Measurements from ENCODE around the gene NCKAP5.

The NCKAP5 gene

DNA sequence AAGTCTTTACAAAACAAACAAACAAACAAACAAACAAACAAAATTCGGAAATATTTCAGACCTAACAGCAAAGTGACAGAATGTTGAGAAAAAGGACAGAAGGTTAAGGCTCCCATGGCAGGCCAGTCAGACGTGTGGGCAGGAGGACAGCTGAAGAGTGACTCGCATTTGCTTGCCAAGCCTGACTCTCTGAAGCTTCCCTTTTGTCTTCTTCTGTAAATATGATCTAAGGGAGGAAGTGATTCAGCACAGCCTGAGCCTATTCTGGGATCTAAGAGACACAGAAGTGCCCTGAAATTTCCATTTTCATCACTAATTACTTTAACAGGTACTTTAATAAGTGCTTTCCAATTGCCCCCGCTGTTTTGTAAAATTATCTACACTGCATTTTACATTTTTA is 764.2 kb downstream of the NCKAP5 start:
- DNase-seq (ENCODE audit: low read depth), result peak; percentile 79

GRCh38 chr2:132798341-132798740 is 769.9 kb downstream of the NCKAP5 start:
- no peak for DNase-seq (ENCODE audit: low read depth)

DNA sequence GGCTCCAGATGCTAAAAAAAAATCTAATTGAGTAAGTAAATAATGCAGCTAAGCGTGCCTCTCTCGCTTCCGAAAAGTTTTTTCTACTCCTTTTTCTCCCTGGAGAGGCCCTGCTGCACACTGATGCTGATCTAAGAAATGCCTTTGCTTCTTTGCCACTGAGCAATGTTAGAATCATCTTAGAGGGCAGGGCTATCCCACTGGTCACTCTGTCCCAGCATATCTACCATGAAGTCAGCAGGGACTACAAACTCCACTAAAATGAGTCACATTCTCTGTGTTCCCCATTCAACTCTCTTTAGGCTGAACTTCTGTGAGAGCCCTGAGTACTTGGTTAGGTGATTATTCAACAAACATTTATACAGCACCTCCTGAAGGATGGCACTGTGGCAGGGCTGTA is 770.7 kb downstream of the NCKAP5 start:
- DNase-seq (ENCODE audit: low read depth), result peak; percentile 90

- DNase-seq (ENCODE audit: low read depth), result no peak
These were observed 771.2 kb downstream of the NCKAP5 start for GRCh38 chr2:132797071-132797470.

- DNase-seq (ENCODE audit: low read depth), result peak; percentile 36
These were observed 773.0 kb downstream of the NCKAP5 start for GRCh38 chr2:132795220-132795619.

- DNase-seq (ENCODE audit: low read depth), result no peak
These were observed 774.7 kb downstream of the NCKAP5 start for GRCh38 chr2:132793532-132793931.

GRCh38 chr2:132790207-132790785 is 778.0 kb downstream of the NCKAP5 start:
- DNase-seq (ENCODE audit: low read depth), result peak; percentile 27

DNA sequence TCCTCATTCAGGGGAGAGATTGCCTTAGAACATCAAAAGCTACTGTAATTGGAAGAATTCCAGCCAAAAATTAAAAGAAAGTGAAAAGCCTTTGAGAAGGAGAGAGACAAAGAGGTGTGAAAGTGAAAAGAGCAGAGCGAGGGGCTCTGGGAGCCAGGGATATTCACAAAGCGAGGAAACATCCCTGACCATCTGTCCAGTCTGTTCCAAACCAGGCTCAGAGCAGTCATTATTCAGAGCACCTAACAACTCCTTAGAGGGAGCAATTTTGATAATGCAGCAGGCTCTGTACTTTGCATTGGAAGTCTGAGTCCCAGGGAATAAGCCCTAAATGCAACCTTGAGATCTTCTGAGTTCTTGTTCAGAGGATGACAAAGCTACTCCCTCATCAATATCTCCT is 779.2 kb downstream of the NCKAP5 start:
- DNase-seq (ENCODE audit: low read depth), result no peak

DNA sequence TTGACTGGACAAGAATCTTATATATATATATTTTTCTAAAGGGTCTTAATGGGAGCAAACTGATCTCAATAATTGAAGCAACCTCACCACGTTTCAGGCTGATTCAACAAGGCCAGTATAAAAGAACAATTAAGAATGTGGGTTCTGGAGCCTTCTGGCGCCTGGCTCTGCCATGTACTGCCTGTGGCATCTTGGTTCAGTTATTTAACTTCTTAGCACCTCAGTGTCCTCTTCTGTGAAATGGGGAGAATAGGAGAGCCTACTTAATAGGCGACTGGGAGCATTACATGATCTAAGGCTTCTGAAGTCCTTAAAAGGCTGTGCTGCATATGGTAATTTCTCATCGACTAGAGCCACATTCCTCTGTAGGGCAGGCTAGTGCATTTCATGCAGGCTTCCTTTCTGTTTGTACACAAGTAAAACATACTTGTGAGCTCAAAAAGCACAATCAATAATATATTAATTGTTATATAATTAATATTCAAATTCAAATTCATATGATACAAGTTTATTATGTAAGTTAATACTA is 779.9 kb downstream of the NCKAP5 start:
- DNase-seq (ENCODE audit: low read depth), result no peak

DNA sequence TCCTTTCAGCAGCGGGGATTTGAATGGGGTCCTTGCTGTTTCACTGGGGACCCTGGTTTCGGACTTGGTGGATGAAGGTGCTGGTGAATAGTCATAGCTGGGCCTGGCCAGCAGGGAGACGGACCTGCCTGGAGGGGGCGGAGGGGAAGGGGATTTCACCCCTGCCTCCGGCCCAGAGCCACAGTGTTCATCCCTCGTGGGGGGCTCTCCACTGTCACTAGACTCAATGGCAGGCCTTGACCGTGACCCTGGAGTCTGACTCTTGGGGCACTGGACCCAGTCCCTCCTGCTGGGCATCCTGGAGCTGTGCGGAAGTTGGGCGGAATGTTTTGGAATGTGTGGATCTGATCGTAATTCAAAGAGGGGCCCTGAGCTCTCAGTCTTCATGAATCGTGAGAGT is 784.4 kb downstream of the NCKAP5 start:
- no peak for DNase-seq (ENCODE audit: low read depth)

- DNase-seq (ENCODE audit: low read depth), result no peak
These were observed 786.0 kb downstream of the NCKAP5 start for GRCh38 chr2:132782176-132782783.

- DNase-seq (ENCODE audit: low read depth), result no peak
These were observed 787.6 kb downstream of the NCKAP5 start for GRCh38 chr2:132780651-132781050.

DNA sequence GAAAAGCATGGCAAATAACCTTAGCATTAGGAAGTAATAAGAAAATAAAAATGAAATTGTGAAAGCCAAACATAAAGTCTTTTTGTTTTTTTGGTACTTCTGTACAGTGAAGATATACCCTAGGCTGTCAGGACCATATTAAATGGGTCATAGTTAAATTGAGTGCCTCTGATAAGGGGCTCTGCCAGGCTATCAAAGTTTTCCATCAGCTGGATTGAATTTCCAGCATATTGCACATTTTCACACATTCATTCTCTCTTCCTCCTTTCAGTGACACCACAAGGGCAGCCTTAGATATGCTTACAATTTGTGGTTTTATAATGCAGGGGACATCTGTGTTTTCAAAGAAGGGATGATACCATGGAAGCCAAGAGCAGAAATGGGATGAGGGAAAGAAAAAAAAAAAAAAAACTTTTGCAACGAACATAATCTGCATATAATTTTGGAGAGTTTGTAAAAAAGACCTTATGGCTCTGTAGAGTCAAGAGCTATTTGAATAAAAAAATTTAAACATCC is 789.0 kb downstream of the NCKAP5 start:
- no peak for DNase-seq (ENCODE audit: low read depth)

GRCh38 chr2:132776287-132776686 is 792.0 kb downstream of the NCKAP5 start:
- no peak for DNase-seq (ENCODE audit: low read depth)

DNA sequence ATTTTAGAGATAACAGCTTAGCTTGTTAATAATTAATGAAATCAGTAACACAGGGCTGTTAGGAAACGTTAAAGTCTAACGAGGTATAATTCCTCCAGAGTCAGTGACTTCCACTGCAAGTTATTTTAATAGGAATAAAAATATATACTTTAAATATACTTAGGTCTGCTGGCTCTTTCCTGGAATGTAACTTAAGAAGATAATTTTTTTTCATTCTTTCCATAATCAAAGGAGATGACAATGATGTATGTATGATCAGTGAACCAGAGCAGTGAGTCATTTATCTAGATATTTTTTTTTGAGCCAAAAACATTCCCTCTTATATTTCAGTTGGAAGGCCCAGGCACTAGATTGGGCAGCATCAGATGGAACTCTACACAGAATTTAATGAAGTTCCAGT is 794.1 kb downstream of the NCKAP5 start:
- DNase-seq (ENCODE audit: low read depth), result no peak

DNA sequence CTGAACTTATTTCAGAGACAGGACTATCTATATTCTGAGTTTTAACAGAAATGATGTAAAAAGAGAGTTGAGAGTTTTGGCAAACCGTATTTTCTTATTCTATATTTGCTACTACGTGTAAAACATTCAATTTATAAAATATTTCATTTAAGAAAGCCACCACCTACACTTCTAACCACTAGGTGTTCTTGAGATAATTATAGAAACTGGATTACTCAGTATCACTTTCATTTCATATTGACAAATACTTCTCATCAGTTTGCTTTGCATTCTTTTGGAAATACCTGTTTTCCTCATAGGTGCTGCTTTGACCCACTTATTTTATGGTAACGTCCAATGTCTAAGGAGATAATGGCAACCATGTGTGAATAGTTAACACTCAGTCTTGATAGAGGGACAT is 794.9 kb downstream of the NCKAP5 start:
- DNase-seq (ENCODE audit: low read depth), result no peak

DNA sequence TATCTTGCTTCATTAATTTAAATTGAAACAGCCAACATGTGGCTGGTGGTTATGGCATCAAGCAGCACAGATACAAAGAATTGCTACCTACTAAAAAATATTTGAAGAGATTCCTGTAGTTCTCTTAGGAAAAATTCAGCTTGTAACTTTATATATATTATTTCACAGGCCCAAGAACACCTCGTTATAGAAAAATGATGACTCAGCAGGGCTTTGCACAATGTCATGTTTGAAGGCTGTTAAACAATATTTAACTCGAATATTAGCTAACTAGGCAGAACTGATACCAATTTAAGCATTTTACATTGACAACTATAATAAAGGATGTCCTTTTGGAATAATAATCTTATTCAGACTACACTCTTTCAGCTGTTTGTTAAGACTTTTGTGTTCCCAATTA is 795.9 kb downstream of the NCKAP5 start:
- no peak for DNase-seq (ENCODE audit: low read depth)

GRCh38 chr2:132766573-132766972 is 801.7 kb downstream of the NCKAP5 start:
- DNase-seq (ENCODE audit: low read depth), result peak; percentile 33

DNA sequence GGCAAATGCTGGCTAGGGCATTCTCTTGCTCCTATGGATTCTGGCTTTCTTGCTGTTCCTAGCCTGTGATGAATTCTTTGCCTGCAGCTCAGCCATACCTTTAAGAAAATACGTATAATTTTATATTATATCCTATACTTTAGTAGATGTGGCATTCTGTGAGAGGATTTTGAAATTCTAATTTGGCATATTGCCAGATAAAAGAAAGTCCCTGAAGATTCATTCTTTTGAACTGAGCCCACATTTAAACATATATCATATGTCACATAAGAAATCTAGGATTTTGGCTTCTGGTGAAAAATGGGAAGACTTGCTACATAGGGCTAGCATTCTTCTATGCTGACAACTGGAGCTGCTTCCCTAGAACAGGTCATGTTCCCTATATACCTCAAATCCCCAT is 806.8 kb downstream of the NCKAP5 start:
- no peak for DNase-seq (ENCODE audit: low read depth)

- DNase-seq (ENCODE audit: low read depth), result no peak
These were observed 807.3 kb downstream of the NCKAP5 start for GRCh38 chr2:132760971-132761370.

DNA sequence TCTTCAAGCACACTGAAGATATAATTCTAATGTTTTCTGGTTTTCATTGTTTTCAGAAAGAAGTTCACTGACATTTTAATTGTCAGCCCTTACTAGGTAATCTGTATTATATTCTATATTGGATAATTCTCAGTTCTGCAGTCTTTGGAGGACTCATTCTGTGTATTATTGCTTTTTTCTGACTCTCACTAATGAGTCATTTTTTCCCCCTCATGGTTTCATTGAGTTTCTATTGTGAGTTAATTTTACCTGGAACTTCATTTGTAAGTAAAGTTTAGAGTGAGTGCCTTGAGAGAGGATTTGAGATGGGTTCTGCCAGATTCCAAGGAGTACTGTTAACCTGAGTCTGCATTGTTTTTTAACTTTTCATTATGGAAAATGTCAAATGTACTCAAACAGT is 807.9 kb downstream of the NCKAP5 start:
- DNase-seq (ENCODE audit: low read depth), result no peak

DNA sequence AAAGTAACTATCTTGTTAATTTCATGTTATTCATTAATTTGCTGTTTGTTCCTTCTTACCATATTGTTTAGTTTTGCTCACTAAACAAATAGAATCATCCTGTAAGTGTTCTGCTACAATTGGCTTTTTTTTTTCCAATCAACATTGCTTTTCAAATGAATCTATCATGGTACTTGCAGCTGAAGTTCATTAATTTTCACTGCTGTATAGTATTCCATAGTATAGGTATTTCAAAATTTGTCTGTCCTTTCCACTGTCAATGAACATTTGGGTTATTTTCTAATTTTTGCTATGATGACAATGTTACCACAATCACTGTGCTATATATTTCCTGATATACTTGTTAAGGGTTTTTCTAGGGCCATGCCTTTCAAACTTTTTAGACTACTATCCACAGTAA is 809.3 kb downstream of the NCKAP5 start:
- DNase-seq (ENCODE audit: low read depth), result no peak

GRCh38 chr2:132757676-132758075 is 810.6 kb downstream of the NCKAP5 start:
- peak; percentile 58 for DNase-seq (ENCODE audit: low read depth)
